ENCODE results near the gene SPART.

DNA sequence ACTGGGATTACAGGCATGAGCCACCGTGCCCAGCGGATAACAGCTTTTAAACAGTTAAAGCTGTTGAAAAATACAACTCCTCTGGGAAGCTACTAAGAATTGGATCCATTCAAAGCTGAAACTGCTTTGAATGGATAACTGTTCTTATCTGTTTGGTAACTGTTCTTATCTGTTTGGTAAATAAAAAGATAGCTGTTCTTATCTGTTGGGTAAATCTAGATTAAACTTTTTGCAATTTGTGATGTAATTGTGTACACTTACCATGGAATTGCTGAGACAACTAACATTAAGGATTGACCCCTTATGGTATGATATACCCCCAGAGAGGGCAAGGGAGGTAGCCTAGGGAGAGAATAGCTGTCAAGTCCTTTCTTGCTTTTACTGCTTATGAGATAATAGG lies 27.9 kb upstream of the SPART start:
- TF ChIP-seq EZH2 (optimal IDR thresholded peaks at IDR 0.05; ENCODE audit: low read depth, low read length) (no peak), EZH2phosphoT487 (IDR thresholded peaks at IDR 0.05; ENCODE audit: low read length) (no peak)
- TF ChIP-seq, protein P1, sequence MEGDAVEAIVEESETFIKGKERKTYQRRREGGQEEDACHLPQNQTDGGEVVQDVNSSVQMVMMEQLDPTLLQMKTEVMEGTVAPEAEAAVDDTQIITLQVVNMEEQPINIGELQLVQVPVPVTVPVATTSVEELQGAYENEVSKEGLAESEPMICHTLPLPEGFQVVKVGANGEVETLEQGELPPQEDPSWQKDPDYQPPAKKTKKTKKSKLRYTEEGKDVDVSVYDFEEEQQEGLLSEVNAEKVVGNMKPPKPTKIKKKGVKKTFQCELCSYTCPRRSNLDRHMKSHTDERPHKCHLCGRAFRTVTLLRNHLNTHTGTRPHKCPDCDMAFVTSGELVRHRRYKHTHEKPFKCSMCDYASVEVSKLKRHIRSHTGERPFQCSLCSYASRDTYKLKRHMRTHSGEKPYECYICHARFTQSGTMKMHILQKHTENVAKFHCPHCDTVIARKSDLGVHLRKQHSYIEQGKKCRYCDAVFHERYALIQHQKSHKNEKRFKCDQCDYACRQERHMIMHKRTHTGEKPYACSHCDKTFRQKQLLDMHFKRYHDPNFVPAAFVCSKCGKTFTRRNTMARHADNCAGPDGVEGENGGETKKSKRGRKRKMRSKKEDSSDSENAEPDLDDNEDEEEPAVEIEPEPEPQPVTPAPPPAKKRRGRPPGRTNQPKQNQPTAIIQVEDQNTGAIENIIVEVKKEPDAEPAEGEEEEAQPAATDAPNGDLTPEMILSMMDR (IDR thresholded peaks at IDR 0.05; ENCODE audit: low read length), result no peak

All from MM.1S (cell line).